Activated T-cell treated with anti-CD3 and anti-CD28 coated beads, Interleukin-2, amount 50 U/mL, for 24 hours (primary cell): ENCODE results near the gene S100B.

Source experiments
- DNase-seq: peaks from one replicate; pipeline ENCODE4 v3.0.0-alpha.2; 2020
- H3K27ac Mint-ChIP-seq: 2 replicates; pipeline ENCODE4 v1.8.0; 2020; ENCODE audit warnings: mild to moderate bottlenecking, mixed read lengths
- H3K27me3 Mint-ChIP-seq: 2 replicates; pipeline ENCODE4 v1.8.0; 2020; ENCODE audit warnings: mixed read lengths
- H3K36me3 Mint-ChIP-seq: 2 replicates; pipeline ENCODE4 v1.8.0; 2020; ENCODE audit warnings: low read depth, mixed read lengths
- H3K4me1 Mint-ChIP-seq: 2 replicates; pipeline ENCODE4 v1.8.0; 2020; ENCODE audit warnings: low read depth, mixed read lengths
- H3K4me3 Mint-ChIP-seq: 2 replicates; pipeline ENCODE4 v1.8.0; 2020; ENCODE audit warnings: mild to moderate bottlenecking, moderate library complexity, mixed read lengths
- H3K9me3 Mint-ChIP-seq: 2 replicates; pipeline ENCODE4 v1.8.0; 2020; ENCODE audit warnings: mixed read lengths

S100B gene

DNA sequence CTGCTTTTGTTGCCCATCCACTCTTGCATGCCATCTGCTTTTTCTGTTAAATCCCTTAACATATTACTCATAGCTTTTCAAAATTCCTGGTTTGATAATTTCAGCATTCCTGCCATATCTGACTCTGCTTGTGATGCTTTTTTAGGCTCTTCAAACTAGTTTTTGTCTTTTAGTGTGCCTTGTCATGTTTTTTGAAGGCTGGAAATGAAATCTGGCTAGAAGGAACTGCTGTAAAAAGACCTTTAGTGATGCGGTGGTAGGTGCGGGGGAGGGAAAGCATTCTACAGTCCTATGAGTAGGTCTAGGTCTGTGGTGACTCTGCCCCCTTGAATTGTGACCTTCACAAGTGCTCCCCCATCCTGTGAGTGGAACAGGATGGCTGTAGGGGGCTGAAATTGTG is 15.0 kb upstream of the S100B start:
- no peak for DNase-seq
- peaks cover 44% of the 10 kb centered on the region for H3K4me1 Mint-ChIP-seq
- H3K27me3 Mint-ChIP-seq, result no peaks in the 10 kb centered on the region
- H3K27ac Mint-ChIP-seq, result no peak overlapping the region
- no peaks in the 10 kb centered on the region for H3K9me3 Mint-ChIP-seq
- no peaks in the 10 kb centered on the region for H3K36me3 Mint-ChIP-seq
- H3K4me3 Mint-ChIP-seq, result no peak overlapping the region

DNA sequence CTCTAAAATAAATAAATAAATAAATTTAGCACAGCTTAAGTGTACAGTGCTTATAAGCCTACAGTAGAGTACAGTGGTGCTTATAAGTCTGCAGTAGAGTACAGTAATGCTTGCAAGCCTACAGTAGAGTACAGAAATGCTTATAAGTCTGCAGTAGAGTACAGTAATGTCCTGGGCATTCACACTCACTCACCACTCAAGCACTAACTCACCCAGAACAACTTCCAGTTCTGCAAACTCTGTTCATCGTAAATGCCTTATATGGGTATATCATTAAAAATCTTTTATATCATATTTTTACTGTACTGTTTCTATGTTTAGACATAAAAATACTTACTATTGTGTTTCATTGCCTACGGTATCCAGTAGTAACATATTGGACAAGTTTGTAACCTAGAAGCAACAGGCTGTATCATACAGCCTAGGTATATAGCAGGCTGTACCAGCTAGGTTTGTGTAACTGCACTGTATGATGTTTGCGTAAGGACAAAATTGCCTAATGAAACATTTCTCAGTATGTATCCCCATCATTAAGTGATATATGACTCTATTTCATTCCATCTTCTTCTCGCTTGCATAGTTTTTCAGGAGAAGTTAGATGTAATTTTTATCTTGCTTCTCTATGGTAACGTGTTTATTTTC is 14.0 kb upstream of the S100B start:
- peaks cover 42% of the 10 kb centered on the region for H3K4me1 Mint-ChIP-seq
- no peak overlapping the region for H3K27ac Mint-ChIP-seq
- no peaks in the 10 kb centered on the region for H3K36me3 Mint-ChIP-seq
- DNase-seq, result no peak
- H3K9me3 Mint-ChIP-seq, result no peaks in the 10 kb centered on the region
- no peaks in the 10 kb centered on the region for H3K27me3 Mint-ChIP-seq
- H3K4me3 Mint-ChIP-seq, result no peak overlapping the region

DNA sequence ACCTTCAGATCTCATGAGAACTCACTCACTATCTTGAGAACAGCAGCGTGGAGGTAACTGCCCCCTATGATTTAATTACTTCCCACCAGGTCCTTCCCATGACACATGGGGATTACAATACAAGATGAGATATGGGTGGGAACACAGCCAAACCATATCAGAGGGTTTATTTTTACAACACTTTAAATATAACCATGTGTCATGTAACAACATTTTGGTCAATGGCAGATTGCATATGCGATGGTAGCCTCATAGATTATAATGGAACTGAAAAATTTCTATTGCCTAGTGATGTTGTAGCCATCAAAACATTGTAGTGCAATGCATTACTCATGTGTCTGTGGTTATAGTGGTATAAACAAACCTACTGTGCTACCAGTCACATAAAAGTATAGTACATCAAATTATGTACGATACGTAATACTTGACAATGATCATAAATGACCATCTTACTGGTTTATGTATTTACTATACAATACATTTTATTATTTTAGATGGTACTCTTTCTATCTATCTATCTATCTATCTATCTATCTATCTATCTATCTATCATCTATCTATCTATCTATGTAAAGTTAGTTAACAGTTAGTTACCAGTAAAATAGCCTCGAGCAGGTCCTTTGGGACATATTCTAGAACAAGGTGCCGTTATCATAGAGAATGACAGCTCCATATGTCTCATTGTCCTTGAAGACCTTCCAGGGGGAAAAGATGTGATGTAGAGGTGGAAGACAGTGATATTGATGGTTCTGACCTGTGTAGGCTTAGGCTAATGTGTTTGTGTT is 12.6 kb upstream of the S100B start:
- Mint-ChIP-seq H3K36me3 (no peaks in the 10 kb centered on the region), H3K27me3 (no peaks in the 10 kb centered on the region), H3K27ac (no peak overlapping the region), H3K4me1 (peaks cover 34% of the 10 kb centered on the region), H3K4me3 (no peak overlapping the region), H3K9me3 (no peaks in the 10 kb centered on the region)
- DNase-seq, result no peak

DNA sequence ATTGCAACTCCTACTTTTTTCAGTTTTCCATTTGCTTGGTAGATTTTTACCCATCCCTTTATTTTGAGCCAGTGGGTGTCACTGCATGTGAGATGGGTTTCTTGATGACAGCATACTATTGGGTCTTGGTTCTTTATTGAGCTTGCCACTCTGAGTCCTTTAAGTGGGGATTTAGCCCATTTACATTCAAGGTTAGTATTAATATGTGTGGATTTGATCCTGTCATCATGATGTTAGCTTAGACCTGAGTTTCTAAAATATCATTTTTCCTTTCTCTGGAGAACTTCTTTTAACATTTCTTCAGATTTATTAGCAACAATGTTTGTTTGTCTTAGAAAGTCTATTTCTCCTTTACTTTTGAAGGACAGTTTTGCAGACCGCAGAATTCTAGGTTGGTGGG is 11.8 kb upstream of the S100B start:
- Mint-ChIP-seq H3K4me3 (no peak overlapping the region), H3K4me1 (peaks cover 26% of the 10 kb centered on the region), H3K27ac (no peak overlapping the region), H3K9me3 (no peaks in the 10 kb centered on the region), H3K36me3 (no peaks in the 10 kb centered on the region), H3K27me3 (no peaks in the 10 kb centered on the region)
- no peak for DNase-seq

DNA sequence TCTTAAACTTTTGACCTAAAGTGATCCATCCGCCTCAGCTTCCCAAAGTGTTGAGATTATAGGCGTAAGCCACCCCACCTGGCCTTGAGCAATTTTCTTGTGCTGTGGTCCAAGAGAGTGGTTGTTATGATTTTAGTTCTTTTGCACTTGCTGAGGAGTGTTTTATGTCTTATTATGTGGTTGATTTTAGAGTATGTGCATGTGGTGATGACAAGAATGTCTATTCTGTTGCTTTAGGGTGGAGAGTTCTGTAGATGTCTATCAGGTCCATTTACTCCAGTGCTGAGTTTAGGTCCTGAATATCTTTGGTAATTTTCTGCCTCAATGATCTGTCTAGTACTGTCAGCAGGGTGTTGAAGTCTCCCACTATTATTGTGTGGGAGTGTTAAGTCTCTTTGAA is 11.2 kb upstream of the S100B start:
- no peak for DNase-seq
- peaks cover 20% of the 10 kb centered on the region for H3K4me1 Mint-ChIP-seq
- no peaks in the 10 kb centered on the region for H3K36me3 Mint-ChIP-seq
- no peaks in the 10 kb centered on the region for H3K27me3 Mint-ChIP-seq
- H3K9me3 Mint-ChIP-seq, result no peaks in the 10 kb centered on the region
- H3K27ac Mint-ChIP-seq, result no peak overlapping the region
- no peak overlapping the region for H3K4me3 Mint-ChIP-seq

DNA sequence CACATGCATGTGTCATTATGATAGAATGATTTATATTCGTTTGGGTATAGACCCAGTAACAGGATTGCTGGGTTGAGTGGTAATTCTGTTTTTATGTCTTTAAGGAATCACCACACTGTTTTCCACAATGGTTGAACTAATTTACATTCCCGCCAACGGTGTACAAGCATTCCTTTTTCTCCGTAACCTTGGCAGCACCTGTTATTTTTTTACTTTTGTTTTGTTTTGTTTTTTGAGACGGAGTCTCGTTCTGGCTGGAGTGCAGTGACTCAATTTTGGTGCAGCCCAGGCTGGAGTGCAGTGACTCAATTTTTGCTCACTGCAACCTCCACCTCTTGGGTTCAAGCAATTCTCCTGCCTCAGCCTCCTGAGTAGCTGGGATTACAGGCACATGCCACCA is 8.5 kb upstream of the S100B start:
- H3K9me3 Mint-ChIP-seq, result peaks cover 6% of the 10 kb centered on the region
- H3K4me1 Mint-ChIP-seq, result peaks cover 15% of the 10 kb centered on the region
- H3K27me3 Mint-ChIP-seq, result no peaks in the 10 kb centered on the region
- H3K4me3 Mint-ChIP-seq, result no peak overlapping the region
- H3K27ac Mint-ChIP-seq, result no peak overlapping the region
- no peaks in the 10 kb centered on the region for H3K36me3 Mint-ChIP-seq
- no peak for DNase-seq

DNA sequence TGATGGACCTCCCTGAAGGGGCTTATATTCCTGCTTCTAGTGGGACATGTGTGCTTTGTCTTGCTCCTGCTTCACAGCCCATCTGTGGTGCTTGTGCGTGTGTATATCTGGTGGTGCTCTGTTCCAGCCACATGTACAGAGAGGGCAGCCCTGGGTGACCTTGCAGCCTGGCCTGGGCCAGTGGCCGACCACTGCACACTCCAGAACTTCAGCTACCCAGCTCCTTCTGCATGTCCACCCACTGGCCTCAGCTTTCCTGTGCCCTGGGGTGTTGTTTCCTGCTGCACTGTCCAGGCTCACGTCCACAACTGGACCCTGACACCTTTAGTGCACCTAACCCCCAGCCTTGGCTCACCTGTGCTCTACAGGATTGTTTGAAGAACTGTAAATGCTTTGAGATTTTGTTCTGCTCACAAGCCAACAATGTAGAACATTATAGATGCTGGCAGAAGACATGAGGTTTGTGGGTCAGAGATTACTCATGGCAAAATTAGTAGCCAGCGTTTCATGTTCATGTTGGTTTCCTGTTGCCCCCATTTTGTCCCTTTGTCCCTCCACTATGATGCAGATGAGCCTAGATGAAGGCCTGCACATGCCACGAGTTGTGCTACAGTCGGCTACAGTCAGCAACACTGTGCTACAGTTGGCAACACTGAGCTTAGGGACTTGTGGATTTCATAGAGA is 5.3 kb upstream of the S100B start:
- H3K9me3 Mint-ChIP-seq, result peaks cover 6% of the 10 kb centered on the region
- H3K36me3 Mint-ChIP-seq, result no peaks in the 10 kb centered on the region
- H3K27ac Mint-ChIP-seq, result no peak overlapping the region
- no peak for DNase-seq
- H3K4me1 Mint-ChIP-seq, result peaks cover 27% of the 10 kb centered on the region
- H3K27me3 Mint-ChIP-seq, result no peaks in the 10 kb centered on the region
- H3K4me3 Mint-ChIP-seq, result no peak overlapping the region

DNA sequence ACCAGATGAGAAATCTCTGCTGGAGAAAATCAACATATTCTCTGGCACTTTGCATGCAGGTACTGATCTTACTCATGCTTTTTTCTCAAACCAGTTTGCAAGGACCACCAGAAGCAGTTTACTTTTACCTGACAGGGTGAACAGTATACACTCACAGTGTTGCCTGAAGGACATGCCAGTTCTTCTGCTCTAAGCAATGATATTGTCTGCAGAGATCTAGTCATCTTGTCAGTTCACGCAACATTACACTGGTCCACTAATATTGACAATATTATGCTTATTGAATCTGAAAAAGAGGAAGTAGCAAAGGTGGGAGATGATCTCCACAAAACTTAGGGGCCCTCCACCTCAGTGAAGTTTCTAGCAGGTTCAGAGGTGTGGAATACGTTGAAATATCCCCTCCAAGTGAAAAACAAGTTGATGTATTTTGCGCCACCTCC is 3.8 kb upstream of the S100B start:
- Mint-ChIP-seq H3K27me3 (no peaks in the 10 kb centered on the region), H3K4me3 (no peak overlapping the region), H3K9me3 (peaks cover 6% of the 10 kb centered on the region), H3K36me3 (no peaks in the 10 kb centered on the region), H3K4me1 (peaks cover 33% of the 10 kb centered on the region), H3K27ac (no peak overlapping the region)
- DNase-seq, result no peak

DNA sequence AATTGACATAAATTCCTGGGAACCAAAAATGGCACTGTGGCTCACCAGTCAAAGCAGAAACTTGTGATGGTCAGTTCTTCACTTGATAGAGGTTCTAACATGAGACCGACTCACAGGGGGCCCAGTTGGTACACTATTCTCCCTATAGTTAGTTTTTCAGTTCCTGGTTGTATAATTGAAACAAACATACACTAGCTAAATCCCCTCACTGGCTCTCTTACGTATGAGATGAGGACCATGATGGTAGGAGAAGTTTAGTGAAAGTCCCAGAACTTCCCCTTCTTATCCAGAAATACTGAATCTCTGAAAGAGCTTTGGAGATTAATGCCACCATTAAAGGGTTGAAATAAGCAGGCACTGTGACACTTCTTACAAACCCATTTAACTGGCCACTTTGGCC is 2.8 kb upstream of the S100B start:
- DNase-seq, result no peak
- Mint-ChIP-seq H3K27me3 (no peaks in the 10 kb centered on the region), H3K4me1 (peaks cover 33% of the 10 kb centered on the region), H3K27ac (no peak overlapping the region), H3K9me3 (peaks cover 6% of the 10 kb centered on the region), H3K4me3 (no peak overlapping the region), H3K36me3 (no peaks in the 10 kb centered on the region)

DNA sequence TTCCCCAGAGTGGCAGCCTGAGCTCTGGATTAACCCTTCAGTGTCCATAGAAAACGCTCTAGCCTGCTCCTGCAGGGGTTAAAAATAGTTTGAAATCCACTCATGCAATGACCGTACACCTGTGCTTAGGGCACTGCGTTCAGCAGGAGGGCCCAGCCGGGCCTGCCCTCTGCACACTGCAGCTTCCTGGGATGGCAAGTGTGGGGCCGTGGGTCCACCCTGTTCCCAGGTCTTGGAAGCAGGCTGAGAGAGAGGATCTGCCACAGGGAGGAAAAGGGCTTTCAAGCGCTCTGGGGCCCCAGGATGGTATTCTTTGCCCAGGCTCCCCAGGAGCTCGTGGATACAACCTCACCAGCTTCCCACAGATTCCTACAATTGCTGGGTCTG is 1.5 kb upstream of the S100B start:
- Mint-ChIP-seq H3K4me1 (peaks cover 33% of the 10 kb centered on the region), H3K9me3 (peaks cover 6% of the 10 kb centered on the region), H3K4me3 (no peak overlapping the region), H3K36me3 (no peaks in the 10 kb centered on the region), H3K27me3 (no peaks in the 10 kb centered on the region), H3K27ac (peak overlapping the region; percentile 63)
- no peak for DNase-seq

DNA sequence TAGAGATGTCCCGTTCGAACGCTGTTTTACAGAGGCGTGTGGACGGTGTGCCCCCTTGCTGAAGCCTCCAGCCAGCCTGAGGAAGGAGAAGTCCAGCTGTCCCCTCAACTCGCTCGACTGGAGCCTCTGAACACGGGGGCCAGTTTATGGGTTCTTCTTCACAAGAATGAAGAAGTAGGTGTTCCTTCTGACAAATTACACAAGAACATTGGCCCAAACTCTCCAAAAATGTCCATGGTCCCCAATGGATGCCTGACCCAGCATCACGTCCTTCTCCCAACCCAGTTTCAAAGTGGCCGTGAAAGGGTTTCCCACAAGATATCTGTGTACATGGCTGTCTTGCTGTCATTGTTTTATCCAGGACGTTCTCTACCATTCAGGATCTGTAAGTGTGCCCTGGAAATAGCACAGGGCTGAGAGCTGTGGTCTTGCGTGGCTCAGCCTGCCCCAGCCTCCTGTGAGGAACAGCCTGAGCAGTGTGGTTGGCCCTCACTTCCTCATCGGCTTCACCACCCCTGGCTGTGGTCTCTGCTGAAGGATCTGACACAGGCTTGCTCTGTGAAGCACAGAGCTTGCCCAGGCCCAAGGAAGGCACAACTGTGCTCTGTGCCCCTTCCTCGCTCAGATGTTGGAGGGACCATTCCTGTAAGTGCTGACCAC is 1.0 kb upstream of the S100B start:
- H3K9me3 Mint-ChIP-seq, result peaks cover 5% of the 10 kb centered on the region

DNA sequence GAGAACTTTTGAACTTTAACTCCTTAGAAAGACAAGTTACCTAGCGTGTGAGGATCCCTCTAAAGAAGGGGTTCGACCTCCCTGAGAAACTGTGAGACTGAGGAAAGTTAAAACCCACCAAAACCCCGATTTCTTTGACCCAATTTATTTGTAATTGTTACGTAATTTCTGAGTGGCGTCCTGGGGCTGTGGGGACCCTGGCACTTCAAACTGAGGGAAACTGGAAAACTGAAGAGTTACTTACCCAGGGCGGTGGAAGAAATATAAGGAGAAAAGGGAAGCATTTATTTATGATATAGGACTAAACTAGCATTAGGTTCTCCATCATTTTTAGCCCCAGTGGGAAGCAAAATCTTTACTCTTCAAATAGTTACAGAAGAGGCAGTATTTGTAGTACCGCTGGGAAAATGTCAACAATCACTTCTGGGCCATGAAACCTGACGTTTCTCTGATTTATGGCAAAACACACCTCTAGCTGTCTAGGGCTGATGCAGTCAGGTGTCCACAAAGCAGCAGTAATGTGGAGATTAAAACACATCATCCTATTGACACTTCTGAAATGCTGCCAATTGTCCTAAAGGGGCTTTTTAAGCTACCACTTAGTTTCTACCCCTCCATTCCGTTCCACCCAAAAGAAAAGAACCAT is 430 bp downstream of the S100B start:
- peak overlapping the region; percentile 42 for H3K4me3 Mint-ChIP-seq
- H3K27ac Mint-ChIP-seq, result peak overlapping the region; percentile 33
- H3K27me3 Mint-ChIP-seq, result no peaks in the 10 kb centered on the region
- no peaks in the 10 kb centered on the region for H3K9me3 Mint-ChIP-seq
- no peak for DNase-seq
- peaks cover 40% of the 10 kb centered on the region for H3K4me1 Mint-ChIP-seq
- no peaks in the 10 kb centered on the region for H3K36me3 Mint-ChIP-seq

More for the DNA sequence above, 1.0 kb upstream of the S100B start:
- Mint-ChIP-seq H3K4me3 (no peak overlapping the region), H3K4me1 (peaks cover 33% of the 10 kb centered on the region), H3K27me3 (no peaks in the 10 kb centered on the region), H3K27ac (peak overlapping the region; percentile 63), H3K36me3 (no peaks in the 10 kb centered on the region)
- peak; percentile 61 for DNase-seq

DNA sequence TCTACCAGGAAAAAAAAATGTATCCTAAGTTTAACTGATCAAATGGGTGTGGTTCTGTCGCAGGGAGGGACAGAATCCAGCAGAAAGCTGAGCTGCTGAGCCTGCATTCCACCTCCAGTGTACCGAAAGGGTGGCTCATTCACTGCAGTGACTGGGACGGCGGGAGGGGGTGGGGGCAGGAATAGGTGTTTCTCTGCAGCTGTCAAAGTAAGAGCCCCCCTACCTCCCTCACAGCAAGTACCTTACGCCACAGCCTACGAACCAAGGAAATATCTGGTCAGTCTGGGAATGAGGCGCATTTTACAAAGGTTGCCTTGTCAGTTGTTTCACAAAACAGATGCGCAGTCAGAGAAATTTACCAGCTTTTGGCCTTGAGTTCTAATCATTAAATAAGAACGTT is 1.7 kb downstream of the S100B start:
- Mint-ChIP-seq H3K36me3 (no peaks in the 10 kb centered on the region), H3K27me3 (no peaks in the 10 kb centered on the region), H3K27ac (no peak overlapping the region), H3K4me1 (peaks cover 47% of the 10 kb centered on the region), H3K4me3 (no peak overlapping the region), H3K9me3 (no peaks in the 10 kb centered on the region)
- no peak for DNase-seq

DNA sequence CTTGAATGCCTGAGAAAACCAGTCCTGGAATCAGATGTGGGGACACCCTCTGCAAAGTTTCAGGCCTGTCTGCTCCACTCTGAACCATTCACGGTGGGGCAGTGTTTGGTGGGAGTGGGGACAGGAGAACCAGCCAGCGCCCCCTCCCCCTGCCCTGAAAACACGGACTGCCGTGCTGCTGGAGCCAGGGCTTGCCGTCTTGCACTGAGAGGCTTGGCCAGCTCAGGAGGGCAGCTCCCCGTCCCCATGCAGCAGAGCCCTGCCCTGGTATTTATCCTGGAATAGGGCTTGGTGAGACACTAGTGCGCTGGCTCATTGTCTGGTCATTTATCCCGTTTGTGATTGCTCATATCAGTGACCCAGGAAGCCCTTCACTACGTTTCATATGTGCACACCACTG is 3.9 kb downstream of the S100B start:
- no peak for DNase-seq
- no peak overlapping the region for H3K4me3 Mint-ChIP-seq
- no peaks in the 10 kb centered on the region for H3K27me3 Mint-ChIP-seq
- H3K27ac Mint-ChIP-seq, result no peak overlapping the region
- H3K9me3 Mint-ChIP-seq, result no peaks in the 10 kb centered on the region
- H3K4me1 Mint-ChIP-seq, result peaks cover 34% of the 10 kb centered on the region
- no peaks in the 10 kb centered on the region for H3K36me3 Mint-ChIP-seq
